ENCODE measurements around the gene ZNF606. TPM values are rescaled to one million over a fixed set of nuclear protein-coding genes. Genes with fewer than 3 reads are reported as not detected.
A peak's percentile ranks its signal among the peaks of the same experiment; 100 is the strongest.

Gene ZNF606
- 1 to 10 TPM; 8.8 to 8.9 TPM for total RNA-seq

DNA sequence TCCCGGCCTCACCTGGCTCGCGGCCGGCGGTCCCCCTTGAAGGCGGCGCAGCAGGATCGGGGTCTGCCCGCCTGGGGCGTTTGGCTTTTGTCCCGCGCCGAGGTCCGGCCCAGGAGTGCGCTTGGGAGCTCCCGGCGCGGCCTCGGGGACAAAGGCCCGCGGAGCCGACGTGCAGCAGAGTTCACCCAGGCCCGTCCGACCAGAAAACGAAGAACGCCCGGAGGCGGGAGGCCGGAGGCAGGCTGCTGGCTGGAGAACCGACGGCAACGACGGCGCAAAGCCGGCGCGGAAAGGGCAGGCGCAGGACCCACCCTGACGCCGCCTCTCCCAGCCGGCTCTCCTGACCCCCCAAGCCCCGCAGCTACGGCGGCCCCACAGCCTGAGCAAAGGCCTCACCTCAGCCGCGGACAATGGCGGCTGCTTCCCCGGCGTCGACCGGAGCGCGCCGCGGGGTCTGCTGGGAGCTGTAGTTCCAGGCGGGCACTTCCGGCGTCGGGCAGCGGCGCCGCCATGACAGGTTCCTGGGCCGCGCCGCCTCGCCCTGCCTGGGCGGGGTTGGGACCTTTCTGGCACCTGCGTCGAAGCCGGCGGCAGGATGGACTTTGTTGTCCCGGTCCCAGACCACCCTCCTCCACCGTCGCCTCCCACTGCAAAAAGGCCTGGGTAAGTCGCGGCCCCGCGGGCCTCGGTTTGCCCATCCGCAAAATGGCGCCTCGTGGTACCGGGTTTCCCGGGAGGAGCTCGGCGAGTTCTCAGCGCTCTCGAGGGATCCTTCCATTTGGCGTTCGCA is at the start of gene ZNF606:
Gene ZNF606 (minus strand): TSS at position 437 of the 790 bp plus-strand sequence. CDS start 1,501 bp downstream, outside the sequence.
- Mint-ChIP-seq H3K36me3 (peaks cover 61% of the 10 kb centered on the region), H3K27me3 (no peaks in the 10 kb centered on the region), H3K4me1 (ENCODE audit: low read depth in 2 of 2) (peaks cover 27% of the 10 kb centered on the region in 2 donors), H3K4me3 (peak within 1 kb of the TSS; percentile 84), H3K9me3 (peaks cover 23% of the 10 kb centered on the region), H3K27ac (peak within 1 kb of the TSS; percentile 79 to 86)
- DNase-seq (ENCODE audit: low spot score) (peak; percentile 88), ATAC-seq (peak; percentile 99)

- Mint-ChIP-seq H3K4me1 (ENCODE audit: low read depth in 2 of 2) (peaks cover 0 to 8% of the 10 kb centered on the region in 2 donors), H3K27me3 (peaks cover 0 to 12% of the 10 kb centered on the region in 2 donors), H3K9me3 (peaks cover 17% of the 10 kb centered on the region), H3K36me3 (peaks cover 6% of the 10 kb centered on the region), H3K4me3 (no peak overlapping the region), H3K27ac (no peak overlapping the region)
- ATAC-seq, result no peak
- no peak for DNase-seq (ENCODE audit: low spot score)
Observed at GRCh38 chr19:58052256-58052655, 49.6 kb upstream of the ZNF606 start.

DNA sequence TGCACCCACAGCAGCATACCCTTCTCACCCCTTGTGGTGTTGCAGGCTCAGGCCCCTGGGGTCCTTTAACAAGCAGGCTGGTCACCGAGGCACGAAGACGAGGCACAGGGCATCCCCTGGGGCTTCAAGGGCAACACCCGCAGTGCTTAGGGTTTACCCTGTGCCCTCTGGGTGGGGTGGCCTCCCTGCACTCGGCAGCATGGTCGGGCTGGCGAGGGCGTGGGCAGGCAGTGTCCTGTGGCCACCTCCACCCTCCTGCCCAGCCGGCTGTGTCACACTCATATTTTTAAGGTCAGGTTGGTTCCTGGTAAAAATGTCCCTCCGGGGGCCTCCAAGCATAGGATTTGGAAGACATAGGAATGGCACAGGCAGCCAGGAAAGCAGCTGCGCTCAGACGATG is 45.1 kb upstream of the ZNF606 start:
- Mint-ChIP-seq H3K36me3 (peaks cover 14% of the 10 kb centered on the region), H3K4me1 (ENCODE audit: low read depth in 2 of 2) (no peaks in the 10 kb centered on the region), H3K4me3 (no peak overlapping the region), H3K27me3 (no peaks in the 10 kb centered on the region), H3K27ac (no peak overlapping the region), H3K9me3 (peaks cover 14% of the 10 kb centered on the region)
- ATAC-seq (no peak), DNase-seq (ENCODE audit: low spot score) (no peak)

- no peaks in the 10 kb centered on the region for H3K4me1 Mint-ChIP-seq (ENCODE audit: low read depth in 2 of 2)
- no peak overlapping the region for H3K4me3 Mint-ChIP-seq
- no peak overlapping the region for H3K27ac Mint-ChIP-seq
- H3K9me3 Mint-ChIP-seq, result peaks cover 15% of the 10 kb centered on the region
- H3K27me3 Mint-ChIP-seq, result no peaks in the 10 kb centered on the region
- ATAC-seq (no peak), DNase-seq (ENCODE audit: low spot score) (no peak)
- peaks cover 16% of the 10 kb centered on the region for H3K36me3 Mint-ChIP-seq
Observed at GRCh38 chr19:58046856-58047255, 44.2 kb upstream of the ZNF606 start.

DNA sequence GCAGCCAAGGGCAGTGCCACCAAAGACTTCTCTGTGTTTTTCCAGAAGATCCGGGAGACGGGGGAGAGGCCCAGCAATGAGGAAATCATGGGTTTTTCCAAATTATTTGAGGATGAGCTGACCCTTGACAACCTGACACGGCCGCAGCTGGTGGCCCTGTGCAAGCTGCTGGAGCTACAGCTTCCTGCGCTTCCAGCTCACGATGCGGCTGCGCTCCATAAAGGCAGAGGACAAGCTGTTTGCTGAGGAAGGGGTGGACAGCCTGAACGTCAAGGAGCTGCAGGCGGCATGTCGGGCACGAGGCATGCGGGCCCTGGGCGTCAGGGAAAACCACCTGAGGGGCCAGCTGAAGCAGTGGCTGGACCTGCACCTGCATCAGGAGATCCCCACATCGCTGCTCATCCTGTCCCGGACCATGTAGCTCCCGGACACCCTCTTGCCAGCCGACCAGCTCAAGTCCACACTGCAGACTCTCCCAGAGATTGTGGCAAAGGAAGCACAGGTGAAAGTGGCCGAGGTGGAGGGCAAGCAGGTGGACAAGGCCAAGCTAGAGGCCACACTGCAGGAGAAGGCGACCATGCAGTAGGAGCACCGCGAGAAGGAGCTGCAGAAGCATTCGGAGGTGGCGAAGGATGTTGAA is 42.9 kb upstream of the ZNF606 start:
- Mint-ChIP-seq H3K4me1 (ENCODE audit: low read depth in 2 of 2) (no peaks in the 10 kb centered on the region), H3K9me3 (peaks cover 17% of the 10 kb centered on the region), H3K27me3 (no peaks in the 10 kb centered on the region), H3K4me3 (no peak overlapping the region), H3K36me3 (peaks cover 19% of the 10 kb centered on the region), H3K27ac (no peak overlapping the region)
- no peak for DNase-seq (ENCODE audit: low spot score)
- peak in 1 of 2 donors; percentile 13 for ATAC-seq

GRCh38 chr19:58044886-58045285 is 42.3 kb upstream of the ZNF606 start:
- ATAC-seq (no peak), DNase-seq (ENCODE audit: low spot score) (no peak)
- Mint-ChIP-seq H3K9me3 (peaks cover 17% of the 10 kb centered on the region), H3K4me3 (no peak overlapping the region), H3K27ac (no peak overlapping the region), H3K36me3 (peaks cover 19% of the 10 kb centered on the region), H3K4me1 (ENCODE audit: low read depth in 2 of 2) (no peaks in the 10 kb centered on the region), H3K27me3 (no peaks in the 10 kb centered on the region)

GRCh38 chr19:58044391-58044790 is 41.8 kb upstream of the ZNF606 start:
- H3K9me3 Mint-ChIP-seq, result peaks cover 15% of the 10 kb centered on the region
- no peaks in the 10 kb centered on the region for H3K27me3 Mint-ChIP-seq
- no peak for ATAC-seq
- no peak overlapping the region for H3K27ac Mint-ChIP-seq
- H3K4me3 Mint-ChIP-seq, result no peak overlapping the region
- peaks cover 17% of the 10 kb centered on the region for H3K36me3 Mint-ChIP-seq
- H3K4me1 Mint-ChIP-seq (ENCODE audit: low read depth in 2 of 2), result no peaks in the 10 kb centered on the region
- DNase-seq (ENCODE audit: low spot score), result no peak

DNA sequence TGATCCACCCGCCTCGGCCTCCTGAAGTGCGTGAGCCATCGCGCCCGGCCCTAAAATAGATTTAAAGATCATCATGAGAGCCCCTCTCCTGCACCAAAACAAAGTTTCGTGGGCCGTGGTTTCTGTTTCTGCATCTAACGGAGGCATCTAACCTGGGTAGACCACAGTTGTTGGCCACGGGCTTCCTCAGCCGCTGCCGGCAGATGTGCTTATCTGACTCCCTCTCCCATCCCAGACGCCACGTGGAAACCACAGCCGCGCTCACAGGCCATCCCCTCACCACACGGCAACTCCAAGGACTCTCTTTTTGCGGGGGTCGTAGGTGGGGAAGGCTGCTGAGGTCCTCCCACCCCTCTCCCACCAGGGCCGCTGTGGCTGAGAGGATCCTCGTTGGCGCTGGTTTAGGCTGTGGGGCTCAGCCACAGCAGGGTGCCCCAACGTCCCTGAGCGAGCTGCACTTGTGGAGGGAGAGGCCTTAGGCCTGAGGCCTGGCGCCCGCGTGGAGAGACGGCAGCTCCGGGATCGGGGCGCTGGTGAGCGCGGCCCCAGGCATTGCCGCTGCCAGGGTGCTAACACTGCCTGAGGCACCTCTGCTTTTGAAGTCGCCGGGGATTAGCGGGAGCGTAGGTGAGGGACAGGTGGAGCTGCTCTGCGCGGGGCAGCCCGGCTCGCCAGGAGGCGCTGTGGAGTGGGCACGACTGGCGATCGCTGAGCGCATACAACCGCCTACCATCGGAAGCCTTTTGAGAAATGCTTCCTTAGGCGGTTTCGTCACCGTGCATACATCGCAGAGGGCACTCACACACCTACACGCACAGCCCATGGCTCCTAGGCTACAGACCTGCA is 40.1 kb upstream of the ZNF606 start:
- ATAC-seq, result no peak

DNA sequence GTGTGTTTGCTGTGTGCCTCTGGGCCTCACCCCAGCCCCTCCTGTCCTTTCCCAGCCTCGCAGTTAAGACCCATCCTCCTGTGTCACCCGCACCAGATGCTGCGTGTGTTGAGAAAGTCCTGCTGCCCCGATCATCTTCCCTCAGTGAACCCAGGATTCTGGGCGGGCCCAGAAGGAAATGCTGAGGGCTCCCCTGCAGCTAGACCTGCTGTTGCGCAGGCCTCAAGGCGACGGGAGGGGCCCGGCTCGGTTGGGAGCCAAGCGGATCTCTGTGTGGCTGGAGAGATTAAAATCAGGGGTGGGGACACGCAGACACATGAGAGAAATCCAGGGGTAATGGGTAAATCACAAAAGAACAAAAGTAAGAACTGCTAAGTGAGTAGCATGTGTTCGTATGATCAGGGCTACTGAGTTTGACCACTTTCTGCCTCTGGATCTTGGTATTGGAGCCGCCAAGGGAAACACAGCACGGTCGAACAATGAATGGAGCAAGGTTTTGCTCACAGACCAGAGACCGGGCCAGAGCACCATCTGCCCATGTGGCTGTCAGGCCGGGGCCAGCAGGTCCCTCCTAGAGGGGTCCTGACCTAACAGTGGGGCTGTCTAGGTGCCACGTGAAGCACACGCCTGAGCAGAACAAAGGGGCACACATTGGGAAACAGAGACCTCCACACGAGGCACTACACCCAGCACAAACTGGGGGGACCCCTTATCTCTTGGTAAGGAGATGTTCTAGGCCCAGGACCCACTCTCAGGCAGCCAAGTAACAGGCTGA is 38.3 kb upstream of the ZNF606 start:
- DNase-seq (ENCODE audit: low spot score), result no peak
- H3K4me3 Mint-ChIP-seq, result no peak overlapping the region
- peaks cover 7% of the 10 kb centered on the region for H3K36me3 Mint-ChIP-seq
- peaks cover 7% of the 10 kb centered on the region for H3K9me3 Mint-ChIP-seq
- no peak for ATAC-seq
- peaks cover 0 to 7% of the 10 kb centered on the region in 2 donors for H3K27me3 Mint-ChIP-seq
- H3K27ac Mint-ChIP-seq, result no peak overlapping the region
- H3K4me1 Mint-ChIP-seq (ENCODE audit: low read depth in 2 of 2), result no peaks in the 10 kb centered on the region

More for the DNA sequence above, 40.1 kb upstream of the ZNF606 start:
- no peak overlapping the region for H3K27ac Mint-ChIP-seq
- no peak overlapping the region for H3K4me3 Mint-ChIP-seq
- H3K27me3 Mint-ChIP-seq, result no peaks in the 10 kb centered on the region
- no peaks in the 10 kb centered on the region for H3K4me1 Mint-ChIP-seq (ENCODE audit: low read depth in 2 of 2)
- no peak for DNase-seq (ENCODE audit: low spot score)
- H3K36me3 Mint-ChIP-seq, result peaks cover 13% of the 10 kb centered on the region
- peaks cover 11% of the 10 kb centered on the region for H3K9me3 Mint-ChIP-seq

GRCh38 chr19:58038688-58039204 is 36.1 kb upstream of the ZNF606 start:
- Mint-ChIP-seq H3K27me3 (peaks cover 10 to 18% of the 10 kb centered on the region in 2 donors), H3K9me3 (peaks cover 12% of the 10 kb centered on the region)
- no peak for ATAC-seq

GRCh38 chr19:58037927-58038687 is 35.5 kb upstream of the ZNF606 start:
- Mint-ChIP-seq H3K36me3 (peaks cover 13% of the 10 kb centered on the region), H3K4me3 (no peak overlapping the region), H3K27ac (no peak overlapping the region), H3K9me3 (peaks cover 12% of the 10 kb centered on the region), H3K27me3 (peaks cover 10 to 18% of the 10 kb centered on the region in 2 donors), H3K4me1 (ENCODE audit: low read depth in 2 of 2) (peaks cover 6 to 7% of the 10 kb centered on the region in 2 donors)
- DNase-seq (ENCODE audit: low spot score), result no peak
- ATAC-seq, result no peak

More at GRCh38 chr19:58038688-58039204, 36.1 kb upstream of the ZNF606 start:
- H3K4me3 Mint-ChIP-seq, result no peak overlapping the region
- H3K4me1 Mint-ChIP-seq (ENCODE audit: low read depth in 2 of 2), result peaks cover 6 to 7% of the 10 kb centered on the region in 2 donors
- peaks cover 13% of the 10 kb centered on the region for H3K36me3 Mint-ChIP-seq
- no peak for DNase-seq (ENCODE audit: low spot score)
- no peak overlapping the region for H3K27ac Mint-ChIP-seq

GRCh38 chr19:58035863-58036262 is 33.2 kb upstream of the ZNF606 start:
- H3K27ac Mint-ChIP-seq, result no peak overlapping the region
- H3K36me3 Mint-ChIP-seq, result peaks cover 9% of the 10 kb centered on the region
- peaks cover 10 to 20% of the 10 kb centered on the region in 2 donors for H3K27me3 Mint-ChIP-seq
- ATAC-seq (no peak), DNase-seq (ENCODE audit: low spot score) (no peak)
- H3K4me3 Mint-ChIP-seq, result no peak overlapping the region
- peaks cover 9% of the 10 kb centered on the region for H3K9me3 Mint-ChIP-seq
- H3K4me1 Mint-ChIP-seq (ENCODE audit: low read depth in 2 of 2), result peaks cover 6 to 7% of the 10 kb centered on the region in 2 donors

All from natural killer cell treated with Interleukin-12 subunit alpha and Interleukin-12 subunit beta and Interleukin-15 and Interleukin-18, amount 100 ng/mL, for 72 hours (primary cell).